ENCODE results near the gene OSM.

Gene OSM

GRCh38 chr22:30266445-30267381 lies at the start of gene OSM:
Gene OSM, minus strand, starts transcription at chr22:30266851. Its CDS starts 52 bp downstream, at chr22:30266799.
- DNase-seq (ENCODE audit: low read depth): peak; percentile 46

- no peak for DNase-seq (ENCODE audit: low read depth)
These were observed 49.4 kb upstream of the OSM start for GRCh38 chr22:30315962-30316576.

GRCh38 chr22:30314915-30315314 lies 48.3 kb upstream of the OSM start:
- peak; percentile 50 for DNase-seq (ENCODE audit: low read depth)

GRCh38 chr22:30313527-30314363 lies 47.1 kb upstream of the OSM start:
- no peak for DNase-seq (ENCODE audit: low read depth)

GRCh38 chr22:30312053-30312452 lies 45.4 kb upstream of the OSM start:
- DNase-seq (ENCODE audit: low read depth): no peak

- DNase-seq (ENCODE audit: low read depth): no peak
These were observed 44.5 kb upstream of the OSM start for GRCh38 chr22:30310881-30311771.

GRCh38 chr22:30309951-30310741 lies 43.5 kb upstream of the OSM start:
- no peak for DNase-seq (ENCODE audit: low read depth)

GRCh38 chr22:30308518-30309230 lies 42.0 kb upstream of the OSM start:
- no peak for DNase-seq (ENCODE audit: low read depth)

GRCh38 chr22:30308093-30308492 lies 41.4 kb upstream of the OSM start:
- DNase-seq (ENCODE audit: low read depth): no peak

GRCh38 chr22:30307041-30307574 lies 40.5 kb upstream of the OSM start:
- DNase-seq (ENCODE audit: low read depth): no peak

- no peak for DNase-seq (ENCODE audit: low read depth)
These were observed 40.0 kb upstream of the OSM start for GRCh38 chr22:30306627-30307011.

- no peak for DNase-seq (ENCODE audit: low read depth)
These were observed 39.4 kb upstream of the OSM start for GRCh38 chr22:30305906-30306626.

- no peak for DNase-seq (ENCODE audit: low read depth)
These were observed 38.9 kb upstream of the OSM start for GRCh38 chr22:30305519-30305905.

- no peak for DNase-seq (ENCODE audit: low read depth)
These were observed 38.0 kb upstream of the OSM start for GRCh38 chr22:30304495-30305244.

- DNase-seq (ENCODE audit: low read depth): no peak
These were observed 36.1 kb upstream of the OSM start for GRCh38 chr22:30302810-30303138.

- DNase-seq (ENCODE audit: low read depth): no peak
These were observed 35.6 kb upstream of the OSM start for GRCh38 chr22:30301995-30302809.

- no peak for DNase-seq (ENCODE audit: low read depth)
These were observed 32.7 kb upstream of the OSM start for GRCh38 chr22:30299322-30299721.
